ENCODE data around the gene ZNF860.
"Not testable (repeated sequence)": the region's sequence is repeated elsewhere in the genome, so short reads cannot be mapped to it uniquely, and the experiment has no call there.

The ZNF860 gene

GRCh38 chr3:32009101-32009500, 27.6 kb downstream of the ZNF860 start:
- TF ChIP-seq CTCF (IDR thresholded peaks at IDR 0.05; ENCODE audit: low read depth, low read length) = no peak
- no peak for DNase-seq
- H3K27me3 ChIP-seq (ENCODE audit: insufficient read depth, low read depth, severe bottlenecking) = no peaks in the 10 kb centered on the region
- H3K36me3 ChIP-seq = no peaks in the 10 kb centered on the region
- no peak overlapping the region for H3K27ac ChIP-seq
- H3K4me3 ChIP-seq (ENCODE audit: low read depth, low read length) = no peak overlapping the region
- no peaks in the 10 kb centered on the region for H3K9me3 ChIP-seq (ENCODE audit: severe bottlenecking)

DNA sequence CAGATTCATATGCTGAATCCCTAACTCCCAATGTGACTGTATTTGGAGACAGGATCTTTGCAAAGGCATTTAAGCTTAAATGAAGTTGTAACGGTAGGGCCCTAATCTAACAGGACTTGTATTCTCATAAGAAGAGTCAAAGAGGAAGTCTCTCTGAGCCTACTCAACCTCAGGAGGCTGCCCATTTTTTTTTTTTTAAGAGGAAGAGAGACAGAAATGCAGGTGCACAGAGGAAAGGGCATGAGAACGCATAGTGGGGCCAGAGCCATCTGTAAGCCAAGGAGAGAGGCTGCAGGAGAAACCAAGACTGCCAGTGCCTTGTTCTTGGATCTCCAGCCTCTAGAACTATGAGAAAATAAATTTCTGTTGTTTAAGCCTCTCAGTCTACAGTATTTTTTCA, 28.4 kb downstream of the ZNF860 start:
- H3K27me3 ChIP-seq (ENCODE audit: insufficient read depth, low read depth, severe bottlenecking) = no peaks in the 10 kb centered on the region
- no peak for TF ChIP-seq CTCF (IDR thresholded peaks at IDR 0.05; ENCODE audit: low read depth, low read length)
- no peaks in the 10 kb centered on the region for H3K36me3 ChIP-seq
- H3K4me3 ChIP-seq (ENCODE audit: low read depth, low read length) = no peak overlapping the region
- no peak for DNase-seq
- no peaks in the 10 kb centered on the region for H3K9me3 ChIP-seq (ENCODE audit: severe bottlenecking)
- no peak overlapping the region for H3K27ac ChIP-seq

GRCh38 chr3:32010699-32011098, 29.1 kb downstream of the ZNF860 start:
- H3K36me3 ChIP-seq; H3K9me3 ChIP-seq (ENCODE audit: severe bottlenecking); H3K27me3 ChIP-seq (ENCODE audit: insufficient read depth, low read depth, severe bottlenecking); H3K4me3 ChIP-seq (ENCODE audit: low read depth, low read length); H3K27ac ChIP-seq: not testable (repeated sequence)
- peak; percentile 30 for DNase-seq
- 0 out of 2 replicates have a peak, but pooled peaks have one; percentile 27 for TF ChIP-seq CTCF (IDR thresholded peaks at IDR 0.05; ENCODE audit: low read depth, low read length)

- not testable (repeated sequence) for H3K36me3 ChIP-seq; H3K27me3 ChIP-seq (ENCODE audit: insufficient read depth, low read depth, severe bottlenecking); H3K4me3 ChIP-seq (ENCODE audit: low read depth, low read length); DNase-seq; H3K27ac ChIP-seq; H3K9me3 ChIP-seq (ENCODE audit: severe bottlenecking)
Measured at GRCh38 chr3:32015638-32016037, 34.1 kb downstream of the ZNF860 start.

- Histone ChIP-seq H3K27me3 (ENCODE audit: insufficient read depth, low read depth, severe bottlenecking) (no peaks in the 10 kb centered on the region), H3K27ac (no peak overlapping the region)
- no peak for TF ChIP-seq CTCF (IDR thresholded peaks at IDR 0.05; ENCODE audit: low read depth, low read length)
Measured at GRCh38 chr3:32017286-32017685, 35.7 kb downstream of the ZNF860 start.

DNA sequence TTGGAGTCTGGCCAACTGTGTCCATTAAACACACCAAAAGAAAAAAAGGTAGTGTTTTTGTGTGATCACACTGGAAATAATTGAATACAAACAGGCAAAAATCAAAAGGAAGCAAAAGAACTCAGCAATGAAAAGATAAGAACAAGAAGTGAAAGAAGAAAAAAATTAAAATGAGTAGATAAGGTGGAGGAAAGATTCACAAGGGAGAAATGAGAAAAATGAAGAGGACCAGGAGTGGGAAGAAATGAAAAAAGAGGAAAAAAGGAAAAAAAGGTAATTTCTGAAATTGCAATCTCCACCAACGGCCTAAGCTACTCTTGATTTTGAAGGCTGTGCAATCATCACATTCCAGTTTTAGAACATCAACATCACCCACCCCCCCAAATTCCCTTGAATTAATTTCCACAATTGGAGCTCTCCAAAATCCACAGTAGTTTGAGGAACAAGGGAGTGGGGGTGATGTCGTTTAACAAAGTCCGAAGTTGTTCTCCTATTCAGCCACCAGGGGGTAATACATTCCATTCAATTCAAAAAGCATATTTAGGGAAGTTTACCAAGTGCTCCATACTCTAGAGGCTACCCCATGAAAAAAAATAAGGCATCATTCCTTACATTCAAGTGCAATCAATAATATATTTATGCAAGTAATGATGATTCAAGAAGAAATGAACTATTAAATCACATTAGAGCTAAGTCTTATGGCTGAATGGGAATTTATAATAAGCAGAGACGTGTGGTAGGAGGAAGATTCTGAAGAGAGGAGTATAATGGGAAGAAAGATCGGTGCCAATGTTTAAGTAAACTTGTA, 37.4 kb downstream of the ZNF860 start:
- H3K36me3 ChIP-seq = no peaks in the 10 kb centered on the region
- H3K4me3 ChIP-seq (ENCODE audit: low read depth, low read length) = no peak overlapping the region
- H3K27ac ChIP-seq = no peak overlapping the region
- H3K27me3 ChIP-seq (ENCODE audit: insufficient read depth, low read depth, severe bottlenecking) = no peaks in the 10 kb centered on the region
- no peaks in the 10 kb centered on the region for H3K9me3 ChIP-seq (ENCODE audit: severe bottlenecking)
- DNase-seq = no peak
- TF ChIP-seq CTCF (IDR thresholded peaks at IDR 0.05; ENCODE audit: low read depth, low read length) = peak; percentile 36

More at GRCh38 chr3:32017286-32017685, 35.7 kb downstream of the ZNF860 start:
- Histone ChIP-seq H3K36me3 (no peaks in the 10 kb centered on the region), H3K9me3 (ENCODE audit: severe bottlenecking) (no peaks in the 10 kb centered on the region), H3K4me3 (ENCODE audit: low read depth, low read length) (no peak overlapping the region)
- no peak for DNase-seq

All from WERI-Rb-1 (cell line).